Activated CD8-positive, alpha-beta memory T cell treated with anti-CD3 and anti-CD28 coated beads, Interleukin-2, amount 10 ng/mL, durations not matched to agents 7 days and 5 days (primary cell): Measurements from ENCODE around the gene USP34. TPM values are rescaled to one million over a fixed set of nuclear protein-coding genes. Genes with fewer than 3 reads are reported as not detected.
"Not testable (repeated sequence)": the region's sequence is repeated elsewhere in the genome, so short reads cannot be mapped to it uniquely, and the experiment has no call there.

Source experiments
- ATAC-seq: fragments of 150-1000 bp; cut with Tn5 transposase; one replicate; pipeline ENCODE4 v1.10.0; 2021; ENCODE audit warnings: moderate library complexity
- CTCF ChIA-PET: fragments of 350-600 bp; sonication (Branson Sonifier 250); formaldehyde crosslinking; loops from one replicate; lab custom pipeline; 2021; ENCODE audit warnings: antibody characterized with exemption; lab: Charles Lee
- DNase-seq: peaks from one replicate; pipeline ENCODE4 v3.0.0-alpha.2; 2020
- H3K27ac Mint-ChIP-seq: one replicate; pipeline ENCODE4 v1.8.0; 2021; ENCODE audit warnings: mild to moderate bottlenecking, mixed read lengths
- H3K27me3 Mint-ChIP-seq: one replicate; pipeline ENCODE4 v1.8.0; 2021; ENCODE audit warnings: mixed read lengths
- H3K36me3 Mint-ChIP-seq: one replicate; pipeline ENCODE4 v1.8.0; 2021; ENCODE audit warnings: mild to moderate bottlenecking, mixed read lengths
- H3K4me1 Mint-ChIP-seq: one replicate; pipeline ENCODE4 v1.8.0; 2021; ENCODE audit warnings: mixed read lengths
- H3K4me3 Mint-ChIP-seq: one replicate; pipeline ENCODE4 v1.8.0; 2021; ENCODE audit warnings: mild to moderate bottlenecking, moderate library complexity, mixed read lengths
- H3K9me3 Mint-ChIP-seq: one replicate; pipeline ENCODE4 v1.8.0; 2022; ENCODE audit warnings: low read depth, mixed read lengths
- total RNA-seq, 2 experiments: library from RNA; stranded (reverse); gene quantifications; one replicate each; pipeline ENCODE4 v1.2.3, GENCODE V29; 2021

The USP34 gene
- total RNA-seq, 2 experiments from 2014 or later = 70.3 to 93.7 TPM

DNA sequence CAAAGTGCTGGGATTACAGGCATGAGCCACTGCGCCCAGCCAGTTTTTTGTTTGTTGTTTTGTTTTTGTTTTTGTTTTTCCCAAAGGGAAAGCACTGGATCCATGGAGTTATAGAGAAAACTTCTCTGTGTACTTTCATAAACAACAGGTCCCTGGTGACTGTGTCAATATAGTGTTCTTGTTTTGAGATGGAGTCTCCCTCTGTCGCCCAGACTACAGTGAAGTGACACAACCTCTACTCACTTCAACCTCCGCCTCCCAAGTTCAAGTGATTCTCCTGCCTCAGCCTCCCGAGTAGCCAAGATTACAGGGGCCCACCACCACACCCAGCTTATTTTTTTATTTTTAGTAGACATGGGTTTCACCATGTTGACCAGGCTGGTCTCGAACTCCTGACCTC lies 16.5 kb downstream of the USP34 start:
- H3K4me1 Mint-ChIP-seq = peaks cover 20% of the 10 kb centered on the region
- CTCF ChIA-PET = no interaction called here
- ATAC-seq = no peak

DNA sequence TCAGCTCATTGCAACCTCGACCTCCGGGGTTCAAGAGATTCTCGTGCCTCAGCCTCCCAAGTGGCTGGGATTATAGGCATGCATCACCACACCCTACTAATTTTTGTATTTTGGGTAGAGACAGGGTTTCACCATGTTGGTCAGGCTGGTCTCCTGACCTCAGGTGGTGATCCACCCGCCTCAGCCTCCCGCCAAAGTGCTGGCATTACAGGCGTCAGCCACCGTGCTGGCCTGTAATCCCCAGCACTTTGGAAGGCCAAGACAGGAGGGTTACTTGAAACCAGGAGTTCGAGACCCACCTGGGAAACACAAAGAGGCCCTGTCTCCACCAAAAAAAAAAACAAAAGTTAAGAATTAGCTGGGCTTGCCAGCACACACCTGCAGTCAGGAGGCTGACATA lies 18.5 kb downstream of the USP34 start:
- Mint-ChIP-seq H3K4me1 (peaks cover 6% of the 10 kb centered on the region), H3K27ac (no peak overlapping the region), H3K27me3 (no peaks in the 10 kb centered on the region), H3K4me3 (no peak overlapping the region), H3K36me3 (peaks cover 30% of the 10 kb centered on the region), H3K9me3 (peaks cover 2% of the 10 kb centered on the region)
- CTCF ChIA-PET = interaction anchor here (0.6 kb wide), 1 partner anchor 476 kb away, joined by 3 read pairs; no protein-coding TSS in a partner anchor
- no peak for ATAC-seq
- DNase-seq = no peak

More for the DNA sequence above, 16.5 kb downstream of the USP34 start:
- Mint-ChIP-seq H3K36me3 (peaks cover 26% of the 10 kb centered on the region), H3K9me3 (peaks cover 2% of the 10 kb centered on the region), H3K27ac (no peak overlapping the region), H3K4me3 (no peak overlapping the region), H3K27me3 (no peaks in the 10 kb centered on the region)
- no peak for DNase-seq

DNA sequence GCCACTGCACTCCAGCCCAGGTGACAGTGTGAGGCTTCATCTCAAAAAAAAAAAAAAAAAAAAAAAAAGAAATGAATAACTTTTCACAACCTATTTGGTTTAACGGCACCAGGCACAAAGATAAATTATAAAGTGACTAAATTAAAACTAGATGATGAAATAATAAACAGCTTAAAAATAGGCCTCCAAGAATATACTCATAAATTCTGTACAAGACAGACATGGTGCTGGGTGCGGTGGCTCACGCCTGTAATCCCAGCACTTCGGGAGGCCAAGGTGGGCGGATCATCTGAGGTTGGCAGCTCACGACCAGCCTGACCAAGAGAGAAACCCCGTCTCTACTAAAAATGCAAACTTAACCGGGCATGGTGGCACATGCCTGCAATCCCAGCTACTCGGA lies 19.7 kb downstream of the USP34 start:
- CTCF ChIA-PET = no interaction called here
- Mint-ChIP-seq H3K4me1 (peaks cover 6% of the 10 kb centered on the region), H3K27me3 (no peaks in the 10 kb centered on the region), H3K36me3 (peaks cover 31% of the 10 kb centered on the region), H3K9me3 (peaks cover 2% of the 10 kb centered on the region), H3K27ac (no peak overlapping the region), H3K4me3 (no peak overlapping the region)
- DNase-seq = no peak
- no peak for ATAC-seq

DNA sequence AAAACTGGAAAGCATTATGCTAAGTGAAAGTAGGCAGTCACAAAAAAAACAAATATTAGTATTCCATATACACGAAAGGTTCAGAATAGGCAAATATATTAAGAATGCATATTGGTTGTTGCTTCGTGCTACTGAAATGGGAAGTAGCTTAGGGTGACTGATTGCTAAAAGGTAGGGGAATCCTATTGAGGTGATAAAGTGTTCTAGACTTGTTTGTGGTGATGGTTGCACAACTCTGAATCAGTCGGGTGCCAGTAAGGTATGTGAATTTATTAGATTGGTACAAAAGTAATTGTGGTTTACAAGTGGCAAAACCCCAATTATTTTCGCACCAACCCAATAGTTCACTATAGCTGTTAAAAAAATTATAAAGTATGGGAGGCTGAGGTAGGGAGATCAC lies 20.7 kb downstream of the USP34 start:
- Mint-ChIP-seq H3K27me3 (no peaks in the 10 kb centered on the region), H3K27ac (no peak overlapping the region), H3K4me3 (no peak overlapping the region), H3K4me1 (peaks cover 6% of the 10 kb centered on the region), H3K36me3 (peaks cover 28% of the 10 kb centered on the region), H3K9me3 (peaks cover 2% of the 10 kb centered on the region)
- DNase-seq = no peak
- CTCF ChIA-PET = interaction anchor here (1.5 kb wide), 1 partner anchor 9 kb away, joined by 4 read pairs; no protein-coding TSS in a partner anchor
- no peak for ATAC-seq

DNA sequence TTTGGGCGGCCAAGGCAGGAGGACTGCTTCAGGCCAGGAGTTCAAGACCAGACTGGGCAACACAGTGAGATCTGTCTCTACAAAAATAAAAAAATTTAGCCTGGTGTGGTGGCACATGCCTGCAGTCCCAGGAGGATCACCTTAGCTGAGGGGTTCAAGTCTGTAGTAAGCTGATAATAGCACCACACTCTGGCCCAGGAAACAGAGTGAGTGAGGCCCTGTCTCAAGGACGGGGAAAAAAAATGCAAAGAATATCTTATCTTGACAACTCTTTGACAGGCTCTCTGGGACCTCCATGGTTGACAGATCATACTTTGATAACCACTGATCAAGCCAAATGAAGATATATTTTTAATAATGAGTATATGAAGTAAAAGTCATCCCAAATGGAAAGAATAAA lies 22.7 kb downstream of the USP34 start:
- peaks cover 40% of the 10 kb centered on the region for H3K36me3 Mint-ChIP-seq
- no peak overlapping the region for H3K4me3 Mint-ChIP-seq
- no peak for ATAC-seq
- no peaks in the 10 kb centered on the region for H3K27me3 Mint-ChIP-seq
- H3K9me3 Mint-ChIP-seq = peaks cover 9% of the 10 kb centered on the region
- DNase-seq = no peak
- peaks cover 13% of the 10 kb centered on the region for H3K4me1 Mint-ChIP-seq
- H3K27ac Mint-ChIP-seq = no peak overlapping the region
- CTCF ChIA-PET = no interaction called here

DNA sequence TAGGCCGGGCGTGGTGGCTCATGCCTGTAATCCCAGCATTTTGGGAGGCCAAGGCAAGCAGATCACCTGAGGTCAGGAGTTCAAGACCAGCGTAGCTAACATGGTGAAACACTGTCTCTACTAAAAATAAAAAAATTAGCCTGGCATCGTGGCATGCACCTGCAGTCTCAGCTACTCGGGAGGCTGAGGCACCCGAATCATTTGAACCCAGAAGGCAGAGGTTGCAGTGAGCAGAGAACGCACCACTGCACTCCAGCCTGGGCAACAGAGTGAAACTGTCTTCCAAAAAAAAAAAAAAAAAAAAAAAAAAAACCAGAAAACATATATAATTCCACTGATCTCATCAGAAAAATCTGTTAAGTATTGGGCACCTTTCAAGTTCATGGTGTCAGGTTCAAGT lies 23.9 kb downstream of the USP34 start:
- not testable (repeated sequence) for H3K4me3 Mint-ChIP-seq, H3K27ac Mint-ChIP-seq, H3K9me3 Mint-ChIP-seq, H3K27me3 Mint-ChIP-seq, DNase-seq, ATAC-seq
- Mint-ChIP-seq H3K4me1 (peaks cover 21% of the 10 kb centered on the region), H3K36me3 (peaks cover 41% of the 10 kb centered on the region)
- CTCF ChIA-PET = interaction anchor here (0.6 to 1.8 kb wide), 4 partner anchors 21 to 425 kb away, joined by 3 to 5 read pairs (median 4); no protein-coding TSS in a partner anchor

DNA sequence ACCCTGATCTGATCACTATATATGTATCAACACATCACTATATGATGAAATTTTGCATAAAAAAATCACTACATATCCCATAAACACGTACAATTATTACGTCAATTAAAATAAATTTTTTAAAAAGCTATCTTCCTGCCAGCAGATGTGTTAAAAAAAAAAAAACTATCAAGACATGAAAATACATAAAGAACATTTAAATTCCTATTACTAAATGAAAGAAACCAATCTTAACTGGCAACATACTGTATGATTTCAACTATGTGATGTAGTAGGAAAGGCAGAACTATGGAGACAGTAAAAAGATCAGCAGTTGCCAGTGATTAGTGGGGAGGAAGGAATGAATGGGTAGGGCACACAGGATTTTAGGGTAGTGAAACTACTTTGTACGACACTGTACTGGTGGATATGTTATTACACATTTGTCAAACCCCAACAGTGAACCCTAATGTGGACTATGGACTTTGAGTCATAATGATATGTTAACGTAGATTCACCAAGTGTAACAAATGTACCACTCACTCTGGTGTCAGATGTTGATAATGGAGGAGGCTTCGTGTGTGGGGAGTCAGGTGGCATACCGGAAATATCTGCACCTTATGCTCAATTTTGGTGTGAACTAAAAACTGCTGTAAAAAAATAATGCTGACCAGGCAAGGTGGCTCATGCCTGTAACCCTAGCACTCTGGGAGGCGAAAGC lies 27.4 kb downstream of the USP34 start:
- peaks cover 31% of the 10 kb centered on the region for H3K4me1 Mint-ChIP-seq
- peak overlapping the region; percentile 40 for H3K27ac Mint-ChIP-seq
- H3K36me3 Mint-ChIP-seq = peaks cover 32% of the 10 kb centered on the region
- ATAC-seq (peak; percentile 36), DNase-seq (no peak)
- CTCF ChIA-PET = no interaction called here
- no peak overlapping the region for H3K4me3 Mint-ChIP-seq
- no peaks in the 10 kb centered on the region for H3K27me3 Mint-ChIP-seq
- H3K9me3 Mint-ChIP-seq = peaks cover 7% of the 10 kb centered on the region

DNA sequence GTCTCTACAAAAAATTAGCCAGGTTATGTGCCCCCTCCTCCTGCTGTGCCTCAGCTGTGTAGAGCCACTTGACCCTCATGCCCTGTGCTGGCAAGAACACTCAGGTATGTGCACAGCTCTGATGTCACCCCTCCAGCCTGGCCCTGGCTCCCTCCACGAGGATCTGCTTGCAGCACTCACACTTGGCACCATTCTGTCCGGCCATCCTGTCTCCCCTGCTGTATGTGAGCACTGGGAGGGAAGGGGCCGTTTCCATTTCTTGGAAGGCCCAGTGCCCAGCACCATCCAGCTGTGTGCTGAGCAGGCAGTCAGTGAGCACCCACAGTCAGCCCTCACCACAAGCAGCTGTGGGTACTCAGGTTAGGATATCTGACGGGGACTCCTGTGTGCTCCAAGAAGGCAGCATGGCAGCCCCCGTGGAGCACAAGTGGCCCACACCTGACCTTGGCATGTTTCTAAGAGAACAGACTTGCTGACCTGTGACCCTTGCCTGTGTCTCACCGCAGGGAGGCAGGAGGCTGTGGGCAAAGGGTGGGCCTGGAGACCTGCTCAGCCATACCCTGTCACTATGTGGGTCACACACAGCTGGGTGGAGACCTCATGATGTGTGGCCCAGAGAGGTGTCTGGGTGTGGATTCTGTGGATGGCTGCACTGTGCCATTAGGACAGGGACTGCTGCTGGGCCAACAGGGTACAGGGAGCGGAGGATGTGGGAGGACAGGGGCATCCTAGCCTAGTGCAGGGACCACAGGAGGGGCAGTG lies 31.5 kb downstream of the USP34 start:
- CTCF ChIA-PET = interaction anchor here (0.8 kb wide), 1 partner anchor 13 kb away, joined by 3 read pairs; no protein-coding TSS in a partner anchor
- Mint-ChIP-seq H3K4me1 (peaks cover 48% of the 10 kb centered on the region), H3K27me3 (no peaks in the 10 kb centered on the region), H3K27ac (no peak overlapping the region), H3K4me3 (no peak overlapping the region), H3K9me3 (peaks cover 18% of the 10 kb centered on the region), H3K36me3 (peaks cover 40% of the 10 kb centered on the region)
- DNase-seq = no peak
- ATAC-seq = no peak

DNA sequence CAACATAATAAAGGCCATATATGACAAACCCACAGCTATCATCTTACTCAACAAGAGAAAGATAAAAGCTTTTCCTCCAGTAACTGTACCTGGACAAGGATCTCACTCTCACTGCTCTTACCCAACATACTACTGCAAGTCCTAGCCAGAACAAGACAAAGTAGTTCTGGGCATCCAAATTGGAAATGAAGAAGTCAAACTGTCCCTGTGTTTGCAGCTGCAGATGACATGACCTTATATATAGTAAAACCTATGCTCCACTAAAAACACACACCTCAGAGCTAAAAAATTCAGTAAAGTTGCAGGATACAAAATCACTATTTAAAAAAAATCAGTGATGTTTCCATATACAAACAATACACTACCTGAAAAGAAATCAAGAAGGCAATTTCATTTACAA lies 32.2 kb downstream of the USP34 start:
- Mint-ChIP-seq H3K4me3 (no peak overlapping the region), H3K27me3 (no peaks in the 10 kb centered on the region), H3K4me1 (peaks cover 52% of the 10 kb centered on the region), H3K36me3 (peaks cover 35% of the 10 kb centered on the region), H3K9me3 (peaks cover 14% of the 10 kb centered on the region), H3K27ac (no peak overlapping the region)
- ATAC-seq (no peak), DNase-seq (no peak)
- CTCF ChIA-PET = no interaction called here

DNA sequence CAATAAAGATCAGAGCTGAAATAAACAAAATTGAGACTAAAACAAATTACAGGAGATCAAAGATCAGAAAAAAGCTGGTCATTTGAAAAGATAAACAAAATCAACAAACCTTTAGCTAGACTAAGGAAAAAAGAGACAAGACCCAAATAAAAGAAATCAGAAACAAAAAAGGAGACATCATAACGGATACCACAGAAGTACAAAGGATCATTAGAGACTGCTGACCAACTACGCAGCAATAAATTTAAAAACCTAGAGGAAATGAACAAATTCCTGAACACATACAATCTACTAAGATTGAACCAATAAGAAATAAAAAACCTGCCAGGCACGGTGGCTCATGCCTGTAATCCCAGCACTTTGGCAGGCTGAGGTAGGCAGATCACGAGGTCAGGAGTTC lies 33.7 kb downstream of the USP34 start:
- Mint-ChIP-seq H3K36me3 (peaks cover 27% of the 10 kb centered on the region), H3K27me3 (no peaks in the 10 kb centered on the region), H3K4me1 (peaks cover 49% of the 10 kb centered on the region), H3K27ac (no peak overlapping the region), H3K4me3 (no peak overlapping the region), H3K9me3 (peaks cover 13% of the 10 kb centered on the region)
- DNase-seq = no peak
- ATAC-seq = no peak
- CTCF ChIA-PET = interaction anchor here (0.9 kb wide), 1 partner anchor 22 kb away, joined by 3 read pairs; no protein-coding TSS in a partner anchor

DNA sequence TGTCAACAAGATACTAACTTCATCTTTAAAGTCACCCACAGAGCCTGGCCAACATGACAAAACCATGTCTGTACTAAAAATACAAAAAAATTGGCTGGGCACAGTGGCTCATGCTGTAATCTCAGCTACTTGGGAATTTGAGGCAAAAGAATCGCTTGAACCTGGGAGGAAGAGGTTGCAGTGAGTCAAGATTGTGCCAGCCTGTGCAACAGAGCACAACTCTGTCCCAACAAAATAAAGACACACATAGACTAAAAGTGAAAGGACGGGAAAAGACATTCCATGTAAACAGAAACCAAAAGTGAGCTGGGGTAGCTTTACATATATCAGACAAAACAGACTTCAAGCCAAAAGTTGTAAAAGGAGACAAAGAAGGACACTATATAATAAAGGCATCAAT lies 34.8 kb downstream of the USP34 start:
- no peaks in the 10 kb centered on the region for H3K27me3 Mint-ChIP-seq
- ATAC-seq = no peak
- DNase-seq = no peak
- no peak overlapping the region for H3K27ac Mint-ChIP-seq
- CTCF ChIA-PET = interaction anchor here (0.8 to 1.1 kb wide), 3 partner anchors 14 to 94 kb away, joined by 3 to 4 read pairs (median 3); no protein-coding TSS in a partner anchor
- H3K36me3 Mint-ChIP-seq = peaks cover 27% of the 10 kb centered on the region
- H3K9me3 Mint-ChIP-seq = peaks cover 13% of the 10 kb centered on the region
- H3K4me1 Mint-ChIP-seq = peaks cover 45% of the 10 kb centered on the region
- H3K4me3 Mint-ChIP-seq = no peak overlapping the region

DNA sequence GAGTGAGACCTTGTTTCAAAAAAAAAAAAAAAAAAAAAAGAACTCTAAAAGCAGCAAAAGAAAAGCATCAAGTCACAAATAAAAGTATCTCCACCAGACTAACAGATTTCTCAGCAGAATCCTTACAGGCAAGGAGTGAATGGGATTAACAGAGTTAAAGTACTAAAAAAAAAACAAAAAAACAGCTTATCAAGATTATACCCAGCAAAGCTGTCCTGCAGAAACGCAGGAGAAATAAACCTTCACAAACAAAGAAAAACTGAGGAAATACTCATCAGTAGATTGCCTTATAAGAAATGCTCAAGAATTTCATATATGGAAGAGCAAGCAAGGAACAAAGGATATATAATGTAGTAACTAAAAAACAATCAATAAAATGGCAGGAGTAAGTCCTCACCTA lies 35.6 kb downstream of the USP34 start:
- no peak for DNase-seq
- peaks cover 45% of the 10 kb centered on the region for H3K4me1 Mint-ChIP-seq
- H3K27ac Mint-ChIP-seq = no peak overlapping the region
- CTCF ChIA-PET = interaction anchor here (1.0 to 1.1 kb wide), 2 partner anchors 14 to 93 kb away, joined by 3 to 4 read pairs; no protein-coding TSS in a partner anchor
- no peaks in the 10 kb centered on the region for H3K27me3 Mint-ChIP-seq
- H3K36me3 Mint-ChIP-seq = peaks cover 29% of the 10 kb centered on the region
- peaks cover 13% of the 10 kb centered on the region for H3K9me3 Mint-ChIP-seq
- no peak overlapping the region for H3K4me3 Mint-ChIP-seq
- no peak for ATAC-seq

DNA sequence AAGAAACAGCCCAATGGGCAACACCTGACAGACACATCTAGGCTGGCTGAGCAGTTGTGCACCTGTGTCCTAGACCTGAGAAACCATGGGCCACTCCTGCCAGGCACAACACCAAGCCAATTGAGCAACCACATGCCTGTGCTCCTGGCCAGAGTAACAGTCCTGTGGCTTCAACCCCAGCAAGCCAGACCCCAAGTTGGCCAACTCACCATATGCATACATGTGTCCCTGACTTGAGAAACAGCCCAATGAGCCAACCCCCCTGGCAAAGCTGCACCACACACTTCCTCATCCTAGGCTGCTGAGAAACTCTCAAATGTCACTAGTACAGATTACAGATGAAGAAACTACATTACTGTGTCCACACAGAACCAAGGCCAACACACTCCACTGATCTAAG lies 36.6 kb downstream of the USP34 start:
- CTCF ChIA-PET = no interaction called here

More for the DNA sequence above, 36.6 kb downstream of the USP34 start:
- no peaks in the 10 kb centered on the region for H3K27me3 Mint-ChIP-seq
- H3K4me3 Mint-ChIP-seq = no peak overlapping the region
- no peak for DNase-seq
- ATAC-seq = no peak
- H3K27ac Mint-ChIP-seq = no peak overlapping the region
- H3K9me3 Mint-ChIP-seq = peaks cover 13% of the 10 kb centered on the region
- H3K36me3 Mint-ChIP-seq = peaks cover 26% of the 10 kb centered on the region
- peaks cover 41% of the 10 kb centered on the region for H3K4me1 Mint-ChIP-seq
